Endothelial cell of umbilical vein (primary cell): Measurements from ENCODE around the gene APBB2.

Experiments used
- EZH2 ChIP-seq: IDR thresholded peaks from 2 replicates; pipeline ENCODE4 v1.6.1; 2012; ENCODE audit warnings: borderline replicate concordance, low read depth, mild to moderate bottlenecking, moderate library complexity, low read length, inconsistent platforms; ENCODE audit not compliant: severe bottlenecking
- POLR2A ChIP-seq: IDR thresholded peaks from 2 replicates; pipeline ENCODE4 v1.6.1; 2012; ENCODE audit warnings: low read depth, mild to moderate bottlenecking, control low read depth, low read length
- TF ChIP-seq, protein P1 (sequence below), 2 donors: IDR thresholded peaks; 1 replicate in 1 of 2; 2 replicates in 1 of 2; pipeline ENCODE4 v1.5.1; 2011; ENCODE audit warnings: low read length in 2 of 2, mild to moderate bottlenecking in 2 of 2, moderate library complexity in 2 of 2, control low read depth in 1 of 2, inconsistent platforms in 1 of 2, low read depth in 1 of 2; ENCODE audit not compliant: insufficient read depth in 1 of 2; ENCODE audit errors: extremely low read depth in 1 of 2

DNA sequence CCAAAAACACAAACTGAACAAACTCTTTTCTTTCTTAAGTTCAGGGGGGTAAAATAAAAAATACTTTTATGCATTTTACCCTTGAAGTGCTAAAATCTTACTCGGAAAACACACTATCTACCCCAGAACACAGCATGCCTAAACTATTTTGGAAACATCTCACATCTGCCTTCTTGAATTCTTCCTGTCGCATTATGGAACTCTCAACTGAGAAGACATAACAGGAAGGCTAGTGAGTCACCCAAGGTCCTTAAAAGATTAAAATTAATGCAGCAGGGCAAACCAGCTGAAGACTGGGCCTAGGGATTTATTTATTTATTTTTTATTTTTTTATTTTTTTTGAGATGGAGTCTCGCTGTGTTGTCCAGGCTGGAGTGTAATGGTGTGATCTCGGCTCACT is 208.2 kb downstream of the APBB2 start:
- TF ChIP-seq, protein P1, sequence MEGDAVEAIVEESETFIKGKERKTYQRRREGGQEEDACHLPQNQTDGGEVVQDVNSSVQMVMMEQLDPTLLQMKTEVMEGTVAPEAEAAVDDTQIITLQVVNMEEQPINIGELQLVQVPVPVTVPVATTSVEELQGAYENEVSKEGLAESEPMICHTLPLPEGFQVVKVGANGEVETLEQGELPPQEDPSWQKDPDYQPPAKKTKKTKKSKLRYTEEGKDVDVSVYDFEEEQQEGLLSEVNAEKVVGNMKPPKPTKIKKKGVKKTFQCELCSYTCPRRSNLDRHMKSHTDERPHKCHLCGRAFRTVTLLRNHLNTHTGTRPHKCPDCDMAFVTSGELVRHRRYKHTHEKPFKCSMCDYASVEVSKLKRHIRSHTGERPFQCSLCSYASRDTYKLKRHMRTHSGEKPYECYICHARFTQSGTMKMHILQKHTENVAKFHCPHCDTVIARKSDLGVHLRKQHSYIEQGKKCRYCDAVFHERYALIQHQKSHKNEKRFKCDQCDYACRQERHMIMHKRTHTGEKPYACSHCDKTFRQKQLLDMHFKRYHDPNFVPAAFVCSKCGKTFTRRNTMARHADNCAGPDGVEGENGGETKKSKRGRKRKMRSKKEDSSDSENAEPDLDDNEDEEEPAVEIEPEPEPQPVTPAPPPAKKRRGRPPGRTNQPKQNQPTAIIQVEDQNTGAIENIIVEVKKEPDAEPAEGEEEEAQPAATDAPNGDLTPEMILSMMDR (IDR thresholded peaks at IDR 0.05; ENCODE audit: extremely low read depth in 1 of 2, insufficient read depth in 1 of 2, low read depth in 1 of 2, low read length in 2 of 2): no peak
- TF ChIP-seq POLR2A (no peak), EZH2 (no peak)
